Stimulated activated CD8-positive, alpha-beta memory T cell treated with anti-CD3 and anti-CD28 coated beads, Interleukin-4, amount 100 ng/mL, for 4 hours (primary cell): ENCODE results near the gene EFHC2.

Source experiments
- DNase-seq, 2 donors: peaks; one replicate each; pipeline ENCODE4 v3.0.0-alpha.2; 2020; ENCODE audit warnings: low read depth in 2 of 2, low spot score in 1 of 2

Gene EFHC2

GRCh38 chrX:44343412-44344141, at the start of gene EFHC2:
EFHC2 (minus strand) TSS chrX:44343672; CDS start chrX:44343588, 84 bp downstream.
- peak; percentile 8 to 21 for DNase-seq

DNA sequence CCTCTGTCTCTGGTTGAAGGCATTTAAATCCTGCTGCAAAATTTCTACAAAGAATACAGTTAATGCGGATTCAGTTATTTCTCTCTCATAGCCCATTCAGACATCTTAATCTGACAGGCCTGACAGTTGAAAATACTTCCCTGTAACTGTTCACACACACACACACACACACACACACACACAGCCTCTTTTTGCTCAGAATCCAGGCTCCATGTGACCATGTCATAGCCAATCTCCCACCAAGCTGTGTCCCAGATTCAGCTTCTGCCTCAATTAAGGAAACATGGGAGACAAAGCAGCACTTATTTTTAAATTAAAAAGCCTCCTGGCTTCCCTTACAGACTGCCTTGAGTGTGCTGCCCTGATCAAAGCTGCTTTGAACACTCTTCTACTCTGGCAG, 49.3 kb upstream of the EFHC2 start:
- no peak for DNase-seq

GRCh38 chrX:44384688-44385338, 41.3 kb upstream of the EFHC2 start:
- DNase-seq = no peak

GRCh38 chrX:44382871-44383270, 39.4 kb upstream of the EFHC2 start:
- no peak for DNase-seq

- no peak for DNase-seq
These were observed 9.3 kb upstream of the EFHC2 start for GRCh38 chrX:44352758-44353157.

DNA sequence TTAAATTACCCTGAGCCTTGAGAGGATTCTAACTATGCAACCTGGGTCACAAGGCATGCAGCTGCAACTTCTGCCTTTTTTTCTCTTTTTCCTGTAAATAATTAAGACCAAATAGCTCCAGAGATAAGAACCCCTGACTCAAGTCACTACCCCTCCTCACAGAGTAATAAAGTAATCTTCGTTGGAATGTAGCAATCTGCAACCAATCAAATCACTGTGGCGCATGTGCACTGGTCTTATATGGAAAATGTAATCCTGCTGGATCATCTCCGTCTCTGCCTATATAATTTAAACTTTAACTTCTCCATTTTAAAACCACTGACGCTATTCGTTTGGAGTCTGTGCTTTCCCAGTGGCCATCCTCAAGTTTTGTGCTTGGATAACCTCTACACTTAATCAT, 6.1 kb upstream of the EFHC2 start:
- DNase-seq = no peak

GRCh38 chrX:44344687-44345086, 1.2 kb upstream of the EFHC2 start:
- no peak for DNase-seq

- peak; percentile 20 to 29 for DNase-seq
These were observed 722 bp upstream of the EFHC2 start for GRCh38 chrX:44344194-44344593.

- DNase-seq = no peak
These were observed 606 bp downstream of the EFHC2 start for GRCh38 chrX:44342866-44343265.

- DNase-seq = no peak
These were observed 5.1 kb downstream of the EFHC2 start for GRCh38 chrX:44338361-44338760.

GRCh38 chrX:44332437-44332836, 11.0 kb downstream of the EFHC2 start:
- no peak for DNase-seq

GRCh38 chrX:44330227-44330626, 13.2 kb downstream of the EFHC2 start:
- DNase-seq = no peak

- no peak for DNase-seq
These were observed 23.9 kb downstream of the EFHC2 start for GRCh38 chrX:44319550-44319949.

DNA sequence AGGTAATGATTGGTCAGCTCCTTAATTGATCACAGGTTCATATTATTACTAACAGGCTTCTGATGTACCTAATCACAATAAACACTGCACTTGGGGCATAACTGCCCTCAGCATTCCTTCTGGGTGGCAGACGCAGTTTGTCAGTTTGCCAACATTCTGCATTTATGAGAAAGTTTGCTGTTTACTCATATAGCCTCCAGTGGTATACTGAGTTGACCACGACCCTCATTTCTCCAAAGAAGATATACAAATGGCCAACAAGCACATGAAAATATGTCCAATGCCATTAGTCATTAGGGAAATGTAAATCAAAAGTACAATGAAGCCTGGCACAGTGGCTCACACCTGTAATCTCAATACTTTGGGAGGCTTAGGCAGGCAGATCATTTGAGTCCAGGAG, 26.3 kb downstream of the EFHC2 start:
- no peak for DNase-seq

- no peak for DNase-seq
These were observed 28.7 kb downstream of the EFHC2 start for GRCh38 chrX:44314808-44315207.

- DNase-seq = no peak
These were observed 29.2 kb downstream of the EFHC2 start for GRCh38 chrX:44314259-44314734.

DNA sequence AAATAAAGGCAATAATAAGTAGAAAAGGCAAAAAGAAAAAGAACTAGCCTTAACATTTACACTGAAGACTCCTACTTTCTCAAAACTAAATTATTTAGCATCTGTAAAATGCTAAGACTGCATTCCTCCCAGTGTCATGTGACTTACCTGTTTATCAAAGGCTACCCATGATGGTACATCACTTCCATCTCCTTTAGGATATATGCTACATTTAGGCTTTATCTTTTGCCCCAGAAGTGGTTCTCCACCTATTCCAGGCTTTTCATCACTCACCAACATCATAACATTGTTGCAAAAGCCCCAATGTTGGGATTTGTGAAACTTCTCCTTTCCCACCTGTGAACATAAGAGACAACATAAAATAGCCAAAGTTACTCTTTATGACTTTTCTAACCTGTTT, 31.1 kb downstream of the EFHC2 start:
- no peak for DNase-seq

- no peak for DNase-seq
These were observed 33.2 kb downstream of the EFHC2 start for GRCh38 chrX:44310227-44310626.

GRCh38 chrX:44308869-44309268, 34.6 kb downstream of the EFHC2 start:
- DNase-seq = no peak

DNA sequence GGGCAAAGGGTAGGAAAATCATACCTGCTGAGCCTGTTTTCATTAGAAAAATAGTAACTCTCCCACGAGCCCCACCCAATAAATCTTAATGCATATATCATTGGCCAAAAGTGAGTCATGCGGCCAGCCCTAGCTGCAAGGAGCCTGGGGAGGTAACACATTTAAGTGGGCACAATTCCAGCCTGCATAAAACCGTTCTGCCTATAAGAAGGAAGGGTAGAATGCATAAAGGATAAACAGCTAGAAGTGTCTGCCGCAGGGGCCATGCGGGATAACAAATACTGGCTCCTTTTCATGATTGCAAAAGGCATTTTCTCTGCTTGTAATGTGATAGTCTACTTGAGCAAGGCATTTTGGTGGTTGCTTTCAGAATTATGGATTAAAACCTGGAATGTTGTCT, 37.1 kb downstream of the EFHC2 start:
- DNase-seq = no peak

DNA sequence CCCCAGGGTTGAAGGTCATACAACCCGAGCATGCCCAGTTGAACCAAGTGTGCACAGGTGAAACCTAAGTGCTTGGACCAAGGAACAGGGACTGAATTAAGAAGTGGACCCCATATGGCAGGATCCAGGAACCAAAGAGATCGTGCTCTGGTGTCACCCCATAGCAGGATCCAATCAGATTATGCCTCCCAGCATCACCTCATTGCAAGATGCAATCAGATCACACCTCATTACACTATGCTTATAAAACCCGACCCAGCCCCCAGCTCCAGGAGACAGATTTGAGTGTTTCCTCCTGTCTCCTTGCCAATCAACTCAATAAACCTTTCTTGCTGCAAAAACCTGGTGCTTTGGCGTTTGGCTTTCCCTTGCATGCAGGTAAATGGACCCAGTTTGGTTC, 37.6 kb downstream of the EFHC2 start:
- no peak for DNase-seq

GRCh38 chrX:44303119-44303518, 40.4 kb downstream of the EFHC2 start:
- DNase-seq = no peak

DNA sequence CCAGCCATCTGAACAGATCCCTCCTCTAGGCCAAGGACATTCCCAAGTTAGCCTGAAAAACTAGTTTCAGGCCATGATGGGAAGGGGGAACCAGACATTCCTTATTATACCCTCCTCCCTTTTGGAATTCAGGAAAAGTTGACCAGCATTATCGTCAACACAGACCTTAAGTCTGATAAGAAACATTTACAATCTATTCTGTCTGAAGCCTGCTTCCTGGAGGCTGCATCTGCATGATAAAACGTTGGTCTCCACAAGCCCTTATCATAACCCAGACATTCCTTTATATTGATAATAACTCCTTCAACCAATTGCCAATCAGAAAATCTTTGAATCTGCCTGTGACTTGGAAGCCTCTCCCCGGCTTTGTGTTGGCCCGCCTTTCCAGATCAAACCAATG, 44.3 kb downstream of the EFHC2 start:
- DNase-seq = no peak
